HS-5 (cell line): ENCODE results near the gene FGF9.

Source experiments
- DNase-seq: peaks from one replicate; pipeline ENCODE4 v3.0.0-alpha.2; 2012; ENCODE audit warnings: low read depth

The FGF9 gene

DNA sequence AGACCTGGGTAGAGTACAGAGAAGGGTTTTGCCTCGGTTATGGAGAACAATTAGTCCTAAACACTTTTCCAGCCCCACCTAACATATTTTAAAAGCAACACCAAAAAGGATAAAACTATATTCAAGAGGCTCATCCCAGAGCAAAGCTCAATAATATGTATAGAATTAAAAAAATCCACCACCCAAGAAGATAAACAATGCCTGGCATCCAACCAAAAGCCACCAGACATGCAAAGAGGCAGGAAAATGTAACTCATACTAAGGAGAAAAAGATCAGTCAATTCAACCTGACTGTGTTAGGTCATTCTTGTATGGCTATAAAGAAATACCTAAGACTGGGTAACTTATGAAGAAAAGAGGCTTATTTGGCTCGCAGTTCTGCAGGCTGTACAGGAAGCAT lies 39.3 kb downstream of the FGF9 start:
- DNase-seq = no peak

DNA sequence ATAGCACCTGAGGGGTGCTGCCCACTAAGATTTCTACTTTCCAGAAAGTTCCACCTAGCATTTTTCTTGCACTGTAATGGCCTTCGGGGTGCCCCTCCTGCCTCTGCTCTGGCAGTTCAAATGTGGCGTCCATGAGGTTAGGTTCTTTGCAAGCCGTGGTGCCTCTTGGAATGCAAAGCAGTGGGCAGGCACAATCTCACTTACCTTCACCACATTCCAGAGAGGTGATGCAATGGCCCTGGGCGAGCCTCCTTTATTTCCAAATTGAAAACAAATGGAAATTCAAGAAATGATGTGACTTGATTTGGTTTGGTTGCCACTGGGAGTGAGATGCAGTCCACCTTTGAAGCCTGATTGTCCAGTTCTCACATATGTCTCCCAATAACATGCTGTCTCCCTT lies 46.9 kb downstream of the FGF9 start:
- DNase-seq = no peak

DNA sequence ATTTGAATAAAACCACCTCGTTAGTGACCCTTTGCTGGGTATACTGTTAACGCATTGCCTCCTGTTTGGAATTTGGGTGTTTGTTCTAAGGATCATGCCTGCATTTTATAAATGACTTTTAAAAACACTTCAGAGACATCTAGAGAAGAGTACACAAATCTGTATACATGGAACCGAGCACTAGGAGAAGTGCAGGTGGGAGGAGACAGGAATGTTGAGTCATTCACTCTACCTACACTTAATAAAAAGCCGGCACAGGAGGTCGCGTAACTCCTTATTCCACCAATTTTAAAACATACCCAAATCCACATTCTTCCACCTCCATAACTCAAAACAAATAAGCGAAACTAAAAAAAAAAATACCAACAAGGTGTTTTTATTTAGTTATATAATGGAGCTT lies 48.6 kb downstream of the FGF9 start:
- no peak for DNase-seq

DNA sequence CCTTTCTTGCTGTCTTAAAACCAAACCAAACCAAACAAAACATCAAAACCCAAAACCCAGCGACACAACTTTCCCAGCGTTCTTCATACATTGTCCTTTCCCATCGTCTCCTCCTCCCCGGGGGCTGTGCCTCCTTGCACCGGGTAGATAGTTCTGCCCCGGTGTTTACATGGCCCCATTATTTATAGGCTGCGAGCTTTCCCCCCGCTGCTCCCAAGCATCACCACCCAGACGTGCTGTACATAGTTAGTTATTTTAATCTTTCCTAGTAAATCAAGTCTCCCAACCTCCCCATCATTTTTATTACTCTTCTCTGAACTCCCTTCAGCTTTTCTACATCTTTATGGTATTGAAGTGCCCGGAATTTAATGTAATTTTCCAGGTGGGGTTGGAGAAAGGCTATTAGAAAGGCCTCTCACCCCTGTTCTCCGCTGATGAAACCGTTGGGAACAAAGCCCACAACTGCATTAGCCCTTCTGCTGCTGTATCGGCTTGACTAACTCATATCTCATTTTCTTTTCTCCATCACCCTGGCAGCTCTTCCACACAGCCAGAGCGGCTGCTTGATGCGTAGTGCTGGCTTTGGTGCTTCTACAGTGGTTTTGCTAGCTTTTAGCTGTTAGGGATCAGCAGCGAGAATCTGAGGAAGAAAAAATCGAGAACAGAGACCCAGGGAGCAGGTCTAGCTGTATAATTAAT lies 53.1 kb downstream of the FGF9 start:
- no peak for DNase-seq

DNA sequence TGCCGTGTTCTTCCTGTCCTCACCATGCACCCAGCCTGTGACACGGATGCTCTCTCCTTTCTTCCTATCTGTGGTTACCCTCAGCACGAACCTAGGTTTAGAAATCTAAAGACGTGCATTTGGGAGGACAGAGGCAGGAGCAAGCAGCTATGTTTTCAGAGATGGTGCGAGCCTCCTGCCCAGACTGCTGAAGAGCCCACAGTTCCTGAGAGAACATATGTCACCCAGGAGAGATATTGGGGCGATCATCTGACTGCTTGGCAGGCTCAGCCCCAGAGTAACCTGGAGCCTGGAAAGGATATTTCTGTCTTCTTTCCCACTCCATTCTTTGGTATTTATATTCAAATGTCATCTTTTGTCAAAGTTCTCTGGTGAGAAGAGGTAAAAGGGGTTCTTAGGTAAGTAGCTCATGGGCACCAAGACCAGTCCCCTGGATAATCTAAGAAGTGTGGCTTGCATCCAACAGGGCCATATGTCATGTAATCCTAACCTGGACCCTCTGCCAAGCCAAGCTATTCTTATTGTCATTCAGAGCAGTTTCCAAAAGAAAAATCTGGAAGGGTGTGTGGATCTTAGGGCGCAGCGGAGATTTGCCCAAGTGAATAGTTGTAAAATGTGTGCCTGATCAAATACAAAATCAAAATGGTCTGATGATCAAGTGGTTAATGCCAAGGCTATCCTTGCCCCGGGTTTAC lies 59.5 kb downstream of the FGF9 start:
- no peak for DNase-seq

DNA sequence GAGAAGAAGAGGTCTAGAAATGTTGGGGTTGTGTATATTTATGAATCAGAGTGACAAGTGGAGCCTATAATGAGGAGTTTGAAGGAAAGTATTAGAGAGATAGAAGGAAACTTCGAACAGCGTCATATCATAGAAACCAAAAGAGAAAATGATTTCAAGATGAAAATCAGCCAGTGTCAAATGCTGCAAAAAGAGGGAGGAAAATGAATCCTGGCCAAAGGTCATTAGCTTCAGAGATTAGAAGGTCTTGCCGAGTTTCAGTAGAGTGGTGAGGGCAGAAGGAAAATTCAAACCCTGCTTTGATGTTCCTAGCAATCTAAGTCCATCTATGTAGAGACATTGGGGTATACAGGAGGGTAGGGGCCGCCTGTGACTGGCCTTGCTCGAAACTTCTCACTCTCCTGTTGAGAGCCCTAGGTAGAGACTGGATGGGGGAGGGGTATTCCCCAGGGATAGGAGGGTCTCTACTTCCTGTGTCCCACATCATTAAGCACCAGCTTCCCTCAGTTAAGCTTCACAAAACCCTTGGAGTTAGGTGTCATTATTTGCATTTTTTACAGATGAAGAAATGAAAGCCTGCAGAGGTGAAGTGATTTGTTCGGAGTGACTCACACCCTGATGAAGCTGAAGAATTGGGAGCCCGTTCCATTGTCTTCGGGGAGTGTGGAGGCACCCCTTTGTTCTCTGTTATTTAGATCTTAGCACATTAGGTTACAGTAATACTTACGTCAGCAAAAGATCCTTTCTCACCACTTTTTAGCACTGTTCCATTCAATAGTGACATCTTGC lies 62.8 kb downstream of the FGF9 start:
- no peak for DNase-seq

DNA sequence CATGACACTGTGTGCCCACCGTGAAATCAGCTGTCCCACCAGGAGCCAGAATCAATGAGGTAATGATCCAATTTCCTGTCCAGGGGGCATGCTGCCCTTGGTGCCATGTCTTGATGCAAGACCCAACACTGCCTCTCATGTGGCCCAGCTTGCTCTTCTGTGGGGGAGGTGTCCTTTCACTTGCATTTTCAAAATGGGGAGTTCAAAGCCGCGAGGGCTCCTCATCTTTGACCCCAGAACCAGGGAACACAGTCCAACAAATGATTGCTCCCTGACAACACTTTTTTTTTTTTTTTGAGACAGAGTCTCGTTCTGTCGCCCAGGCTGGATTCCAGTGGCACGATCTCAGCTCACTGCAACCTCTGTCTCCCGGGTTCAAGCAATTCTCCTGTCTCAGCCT lies 64.1 kb downstream of the FGF9 start:
- DNase-seq = no peak

DNA sequence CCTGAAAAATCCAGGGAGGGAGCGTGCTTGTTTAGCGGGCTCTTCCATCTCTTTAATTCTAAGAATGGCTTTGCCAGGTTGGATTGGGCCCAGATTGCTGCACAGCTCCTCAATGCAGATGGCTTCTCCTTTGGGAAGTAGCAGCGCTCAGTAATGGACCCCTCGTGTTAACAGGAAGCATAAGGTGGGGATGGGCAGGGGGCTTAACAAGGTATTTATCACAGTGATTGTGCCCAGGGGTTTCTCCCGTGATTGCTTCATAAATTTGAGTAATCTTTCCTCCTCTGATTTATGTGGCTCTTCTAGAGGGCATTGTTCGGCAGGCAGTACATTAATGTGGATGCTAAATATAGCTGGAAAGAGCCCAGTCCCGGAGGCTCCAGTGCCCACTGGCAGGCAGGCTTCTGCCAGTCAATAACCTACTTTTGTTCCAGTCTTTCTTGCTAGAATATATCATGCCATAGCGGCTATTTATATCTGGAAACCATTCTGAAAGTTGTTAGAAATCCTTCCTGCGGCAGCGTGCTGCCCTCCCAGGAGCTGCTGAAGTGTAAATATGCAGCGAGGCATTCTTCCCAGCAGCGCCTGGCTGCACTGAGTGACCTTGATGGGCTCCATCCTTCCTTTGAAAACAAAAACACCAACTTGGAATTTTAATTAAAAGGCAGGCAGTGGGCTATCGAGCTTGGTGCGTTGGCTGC lies 65.0 kb downstream of the FGF9 start:
- DNase-seq = no peak

DNA sequence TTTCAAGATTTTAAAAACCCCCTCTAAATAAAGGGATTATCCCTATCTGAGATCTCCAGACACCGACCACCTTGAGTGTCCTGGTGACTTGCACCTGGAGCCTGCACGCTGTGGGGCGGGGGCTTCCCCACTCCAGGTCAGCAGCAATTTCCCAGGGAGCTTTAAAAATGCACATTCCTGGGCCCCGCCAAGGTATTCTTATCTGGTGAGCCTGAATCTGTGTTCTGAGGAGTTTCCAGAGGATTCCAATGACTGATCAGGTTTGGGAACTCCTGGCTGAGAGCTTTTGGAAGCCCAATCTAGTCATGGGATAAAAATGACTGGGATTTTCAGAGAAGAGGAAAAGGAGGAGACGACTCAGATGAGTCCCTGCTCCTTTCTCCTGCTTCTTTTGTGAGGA lies 66.1 kb downstream of the FGF9 start:
- DNase-seq = no peak

DNA sequence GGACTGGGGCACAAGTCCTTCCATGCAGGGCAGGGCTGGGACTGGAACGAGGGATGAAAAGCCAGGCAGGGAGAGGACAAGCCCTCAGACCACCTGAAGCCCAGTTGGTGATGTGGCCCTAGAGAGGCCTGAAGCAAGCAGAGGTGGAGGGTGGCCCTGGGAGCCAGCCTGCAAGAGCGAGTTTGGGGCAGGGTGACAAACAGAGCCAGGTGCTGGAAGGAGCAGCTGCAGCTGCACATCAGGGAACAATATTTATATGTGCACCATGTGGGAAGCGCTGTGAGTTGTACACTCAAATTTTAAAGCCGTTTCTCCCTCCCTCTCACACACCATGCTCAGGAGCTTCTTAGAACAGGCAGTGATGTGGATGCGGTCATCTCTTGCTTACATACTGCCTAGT lies 67.8 kb downstream of the FGF9 start:
- DNase-seq = no peak

DNA sequence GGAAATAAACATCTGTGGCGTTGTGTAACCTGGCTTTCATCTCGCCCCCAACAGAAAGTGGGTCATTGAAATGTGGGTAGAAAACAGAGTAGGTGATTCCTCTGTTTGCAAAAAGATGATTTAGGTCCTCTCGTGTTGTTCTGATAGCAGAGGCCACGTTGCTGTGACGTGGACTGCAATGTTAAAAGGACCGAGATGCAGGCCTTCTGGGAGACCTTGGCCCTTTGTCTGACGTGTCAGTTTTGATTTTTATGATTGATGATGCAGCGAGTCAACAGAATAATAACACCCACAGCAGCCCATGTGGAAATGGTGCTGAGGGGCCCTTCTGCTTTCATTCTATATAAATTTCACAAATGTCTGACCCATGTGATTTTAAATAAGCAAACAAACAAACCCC lies 68.9 kb downstream of the FGF9 start:
- DNase-seq = no peak

DNA sequence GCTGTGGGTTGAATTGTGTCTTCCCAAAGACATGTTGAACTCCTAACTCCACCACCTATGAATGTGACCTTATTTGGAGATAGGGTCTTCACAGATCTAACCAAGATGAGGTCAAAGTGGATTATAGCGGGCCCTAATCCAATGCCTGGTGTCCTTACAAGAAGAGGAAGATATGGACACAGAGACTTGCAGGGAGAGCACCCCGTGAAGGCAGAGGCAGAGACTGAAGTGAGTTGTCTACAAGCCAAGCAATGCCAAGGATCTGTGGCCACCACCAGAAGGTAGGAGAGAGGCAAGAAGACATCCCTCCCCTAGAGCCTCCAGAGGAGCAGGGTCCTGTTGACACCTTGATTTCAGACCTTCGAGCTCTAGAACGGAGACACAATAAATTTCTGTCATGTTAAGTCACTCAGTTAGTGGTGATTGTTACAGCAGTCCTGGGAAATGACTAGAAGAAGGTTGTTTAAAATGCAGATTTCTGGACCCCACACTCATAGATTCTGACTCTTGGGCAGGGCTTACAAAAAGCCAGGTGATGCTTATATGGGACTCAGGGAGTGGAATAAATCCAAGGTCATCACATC lies 70.6 kb downstream of the FGF9 start:
- DNase-seq = no peak

DNA sequence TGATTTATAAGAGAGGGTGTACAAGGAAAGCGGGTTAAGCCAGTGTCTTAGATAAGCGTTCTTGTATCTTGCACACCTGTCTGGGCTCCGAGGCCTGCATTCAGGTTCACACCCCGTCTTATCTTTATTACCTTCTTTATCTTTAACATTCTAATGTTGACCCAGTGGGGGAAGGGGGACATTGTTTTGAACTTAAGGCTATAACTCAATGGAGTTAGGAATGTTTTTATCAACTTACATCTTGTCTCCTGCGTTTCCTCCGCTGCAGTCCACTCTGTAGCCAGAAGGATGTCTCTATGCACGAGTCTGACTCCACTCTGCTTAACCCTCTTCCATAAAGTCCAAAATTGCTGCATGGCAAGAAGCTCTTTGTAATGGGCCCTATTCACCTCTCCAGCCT lies 71.2 kb downstream of the FGF9 start:
- DNase-seq = no peak

DNA sequence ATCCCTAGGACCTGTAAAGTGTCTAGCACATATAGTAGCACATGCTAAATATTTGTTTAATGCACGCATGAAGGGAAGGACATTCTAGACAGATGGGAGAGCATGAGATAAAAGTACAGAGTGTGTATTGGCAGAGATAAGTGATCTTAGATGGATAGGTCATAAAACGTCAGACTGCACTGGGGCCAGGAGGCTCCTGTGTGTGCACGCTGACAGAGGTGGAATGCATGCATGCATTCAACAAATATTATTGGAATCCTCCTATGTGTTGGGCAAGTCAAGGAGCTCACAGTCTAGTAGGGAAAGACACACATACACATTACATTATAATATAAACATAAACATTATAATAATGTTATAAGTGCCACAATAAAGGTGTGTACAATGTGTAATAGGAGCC lies 73.3 kb downstream of the FGF9 start:
- no peak for DNase-seq

DNA sequence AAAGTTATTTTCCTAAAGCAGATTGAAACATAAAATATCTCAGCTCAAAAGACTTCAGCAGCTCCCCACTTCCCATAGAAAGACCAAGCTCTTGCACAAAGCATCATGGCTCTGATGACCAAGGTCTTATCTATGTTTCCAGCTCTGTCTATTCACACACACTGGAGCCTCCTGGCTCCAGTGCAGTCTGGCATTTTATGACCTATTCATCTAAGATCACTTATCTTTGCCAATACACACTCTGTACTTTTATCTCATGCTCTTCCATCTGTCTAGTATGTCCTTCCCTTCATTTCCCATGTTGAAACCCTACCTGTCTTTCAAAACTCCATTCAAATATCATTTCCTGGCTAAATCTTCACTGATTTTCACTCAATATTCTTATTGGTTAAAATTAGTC lies 74.4 kb downstream of the FGF9 start:
- no peak for DNase-seq

DNA sequence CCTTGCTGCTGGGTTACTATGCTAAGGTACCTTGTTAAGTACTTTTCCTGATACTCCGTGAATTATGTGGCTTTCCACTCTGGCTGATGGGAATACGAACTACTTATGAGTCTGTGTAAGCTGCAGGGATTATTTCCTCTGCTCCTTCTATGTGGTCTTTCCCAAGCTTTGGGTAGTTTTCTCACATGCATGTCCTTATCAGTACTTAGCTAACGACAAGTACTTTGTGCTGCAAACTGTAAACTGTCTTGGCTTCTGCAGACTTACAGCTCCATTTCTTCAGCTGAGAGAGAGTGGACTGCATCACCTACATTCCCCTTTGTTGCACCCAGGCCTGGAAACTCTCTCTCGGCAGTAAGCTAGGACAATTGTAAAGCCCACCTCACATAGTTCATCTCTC lies 76.6 kb downstream of the FGF9 start:
- no peak for DNase-seq

DNA sequence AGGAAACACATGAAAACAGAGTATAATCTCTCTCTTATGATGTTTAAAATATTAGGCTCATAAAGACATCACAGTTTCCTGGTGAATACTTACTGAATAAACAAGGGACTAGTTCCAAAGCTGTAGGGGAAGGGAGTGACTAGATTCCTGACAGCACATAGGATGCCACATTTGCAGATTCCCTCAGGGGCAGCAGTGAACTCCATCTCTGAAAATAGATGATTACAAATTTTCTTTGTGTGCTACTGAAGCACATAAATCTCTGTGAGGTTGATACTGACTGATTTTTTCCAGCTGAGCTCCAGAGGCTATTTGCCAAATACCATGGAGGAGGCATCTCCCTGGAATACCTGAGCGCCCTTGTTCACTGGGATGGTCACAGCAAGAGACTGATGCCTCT lies 77.3 kb downstream of the FGF9 start:
- no peak for DNase-seq

DNA sequence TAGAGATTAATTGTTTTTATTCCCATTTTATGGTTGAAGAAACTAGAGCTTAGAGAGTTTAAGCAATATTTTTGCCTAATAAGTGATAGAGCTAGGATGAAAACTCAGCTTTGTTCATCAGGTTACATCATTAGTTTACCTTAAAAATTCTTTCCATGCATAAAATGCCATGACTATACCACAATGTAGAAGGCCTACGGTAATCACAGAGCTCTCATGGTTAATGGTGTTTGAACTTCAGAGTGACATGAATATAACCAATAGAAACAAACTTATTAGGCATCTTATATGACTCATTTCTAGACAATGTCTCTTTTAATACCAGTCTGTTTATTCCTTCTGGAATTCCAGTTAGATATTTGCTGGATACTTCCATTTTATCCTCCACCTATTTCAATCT lies 78.5 kb downstream of the FGF9 start:
- DNase-seq = no peak

DNA sequence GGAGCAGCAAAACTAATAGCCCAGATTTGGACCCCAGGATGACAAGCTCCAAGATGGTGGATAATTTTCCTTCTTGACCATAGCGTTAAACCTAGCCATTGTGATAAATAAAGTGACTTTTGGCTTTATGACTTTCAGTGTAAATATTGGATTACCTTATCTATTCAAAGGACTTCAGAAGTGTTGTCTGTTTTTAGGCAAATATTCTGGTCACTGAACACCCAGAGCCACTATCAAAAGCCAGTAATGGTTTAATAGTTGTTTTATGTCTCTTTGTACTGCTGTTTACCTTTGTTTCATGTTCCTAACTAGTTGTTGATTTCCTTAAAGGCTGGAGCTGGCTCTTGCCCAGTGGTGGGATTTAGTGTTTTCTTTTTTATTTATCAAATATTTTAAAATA lies 81.6 kb downstream of the FGF9 start:
- no peak for DNase-seq

DNA sequence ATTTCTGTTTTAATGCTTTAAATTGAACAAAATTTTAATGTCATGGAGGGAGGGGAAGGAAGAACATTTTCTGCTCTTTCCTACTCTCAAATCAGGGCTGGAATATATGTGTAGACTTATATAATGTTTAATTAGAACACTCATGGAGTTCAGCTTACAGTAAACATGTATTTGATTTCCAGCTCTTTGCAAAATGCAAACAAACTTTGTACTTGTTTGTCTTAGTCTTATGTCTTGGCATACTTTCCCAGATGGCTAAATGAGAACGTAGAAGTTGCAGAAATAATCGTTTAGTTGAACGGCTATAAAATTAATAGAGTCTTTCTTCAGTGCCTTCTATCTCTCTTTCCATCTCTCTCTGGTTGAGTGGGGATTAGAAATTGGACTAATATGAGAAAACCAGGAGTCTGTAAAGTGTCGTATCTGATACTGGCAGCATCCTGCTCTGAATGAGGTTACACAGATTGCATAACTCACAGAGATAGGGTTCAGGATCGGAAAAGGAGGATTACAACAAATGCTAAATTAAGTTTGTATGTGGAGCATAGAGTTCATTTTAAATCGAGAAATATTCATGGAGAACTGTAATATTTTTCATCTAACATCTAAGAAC lies 82.3 kb downstream of the FGF9 start:
- DNase-seq = no peak
